HL-60 (cell line): ENCODE results near the gene CD160.

Experiments used
- GABPA ChIP-seq: IDR thresholded peaks from 2 replicates; pipeline ENCODE4 v1.6.1; 2012; ENCODE audit warnings: low read depth
- POLR2AphosphoS5 ChIP-seq: IDR thresholded peaks from 2 replicates; pipeline ENCODE4 v1.6.1; 2012; ENCODE audit warnings: low read depth
- TF ChIP-seq, protein P1 (sequence below): IDR thresholded peaks from 2 replicates; pipeline ENCODE4 v1.6.1; 2012; ENCODE audit warnings: low read depth; ENCODE audit not compliant: insufficient replicate concordance
- TF ChIP-seq, protein P2 (sequence below): IDR thresholded peaks from one replicate; pipeline ENCODE4 v1.5.1; 2011; ENCODE audit warnings: low read length, control low read depth, inconsistent platforms; ENCODE audit not compliant: insufficient read depth

DNA sequence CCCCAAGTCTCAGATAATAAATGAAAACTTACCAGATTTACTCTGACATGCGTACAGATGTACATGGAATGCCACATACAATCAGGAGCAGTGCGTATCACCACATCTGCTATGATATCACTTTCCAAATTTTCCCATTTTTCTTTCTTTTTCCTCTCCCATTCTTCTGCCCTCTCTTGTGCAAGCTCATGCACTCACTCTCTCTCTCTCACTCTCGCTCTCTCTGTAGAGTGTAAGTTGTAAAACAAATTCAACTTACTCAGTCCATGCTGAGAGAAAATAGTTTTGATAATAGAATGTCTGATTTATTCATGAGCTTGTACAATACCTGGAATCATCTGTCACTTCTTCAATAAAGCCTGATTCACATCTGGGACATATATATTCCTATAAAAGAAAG is 69.3 kb downstream of the CD160 start:
- TF ChIP-seq, protein P1, sequence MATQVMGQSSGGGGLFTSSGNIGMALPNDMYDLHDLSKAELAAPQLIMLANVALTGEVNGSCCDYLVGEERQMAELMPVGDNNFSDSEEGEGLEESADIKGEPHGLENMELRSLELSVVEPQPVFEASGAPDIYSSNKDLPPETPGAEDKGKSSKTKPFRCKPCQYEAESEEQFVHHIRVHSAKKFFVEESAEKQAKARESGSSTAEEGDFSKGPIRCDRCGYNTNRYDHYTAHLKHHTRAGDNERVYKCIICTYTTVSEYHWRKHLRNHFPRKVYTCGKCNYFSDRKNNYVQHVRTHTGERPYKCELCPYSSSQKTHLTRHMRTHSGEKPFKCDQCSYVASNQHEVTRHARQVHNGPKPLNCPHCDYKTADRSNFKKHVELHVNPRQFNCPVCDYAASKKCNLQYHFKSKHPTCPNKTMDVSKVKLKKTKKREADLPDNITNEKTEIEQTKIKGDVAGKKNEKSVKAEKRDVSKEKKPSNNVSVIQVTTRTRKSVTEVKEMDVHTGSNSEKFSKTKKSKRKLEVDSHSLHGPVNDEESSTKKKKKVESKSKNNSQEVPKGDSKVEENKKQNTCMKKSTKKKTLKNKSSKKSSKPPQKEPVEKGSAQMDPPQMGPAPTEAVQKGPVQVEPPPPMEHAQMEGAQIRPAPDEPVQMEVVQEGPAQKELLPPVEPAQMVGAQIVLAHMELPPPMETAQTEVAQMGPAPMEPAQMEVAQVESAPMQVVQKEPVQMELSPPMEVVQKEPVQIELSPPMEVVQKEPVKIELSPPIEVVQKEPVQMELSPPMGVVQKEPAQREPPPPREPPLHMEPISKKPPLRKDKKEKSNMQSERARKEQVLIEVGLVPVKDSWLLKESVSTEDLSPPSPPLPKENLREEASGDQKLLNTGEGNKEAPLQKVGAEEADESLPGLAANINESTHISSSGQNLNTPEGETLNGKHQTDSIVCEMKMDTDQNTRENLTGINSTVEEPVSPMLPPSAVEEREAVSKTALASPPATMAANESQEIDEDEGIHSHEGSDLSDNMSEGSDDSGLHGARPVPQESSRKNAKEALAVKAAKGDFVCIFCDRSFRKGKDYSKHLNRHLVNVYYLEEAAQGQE, result no peak
- TF ChIP-seq, protein P2, sequence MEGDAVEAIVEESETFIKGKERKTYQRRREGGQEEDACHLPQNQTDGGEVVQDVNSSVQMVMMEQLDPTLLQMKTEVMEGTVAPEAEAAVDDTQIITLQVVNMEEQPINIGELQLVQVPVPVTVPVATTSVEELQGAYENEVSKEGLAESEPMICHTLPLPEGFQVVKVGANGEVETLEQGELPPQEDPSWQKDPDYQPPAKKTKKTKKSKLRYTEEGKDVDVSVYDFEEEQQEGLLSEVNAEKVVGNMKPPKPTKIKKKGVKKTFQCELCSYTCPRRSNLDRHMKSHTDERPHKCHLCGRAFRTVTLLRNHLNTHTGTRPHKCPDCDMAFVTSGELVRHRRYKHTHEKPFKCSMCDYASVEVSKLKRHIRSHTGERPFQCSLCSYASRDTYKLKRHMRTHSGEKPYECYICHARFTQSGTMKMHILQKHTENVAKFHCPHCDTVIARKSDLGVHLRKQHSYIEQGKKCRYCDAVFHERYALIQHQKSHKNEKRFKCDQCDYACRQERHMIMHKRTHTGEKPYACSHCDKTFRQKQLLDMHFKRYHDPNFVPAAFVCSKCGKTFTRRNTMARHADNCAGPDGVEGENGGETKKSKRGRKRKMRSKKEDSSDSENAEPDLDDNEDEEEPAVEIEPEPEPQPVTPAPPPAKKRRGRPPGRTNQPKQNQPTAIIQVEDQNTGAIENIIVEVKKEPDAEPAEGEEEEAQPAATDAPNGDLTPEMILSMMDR, result no peak
- TF ChIP-seq POLR2AphosphoS5 (no peak), GABPA (no peak)
